Subcutaneous abdominal adipose tissue (tissue), 5 donors: ENCODE results near the gene ARPC3.
"Not testable (repeated sequence)": the region's sequence is repeated elsewhere in the genome, so short reads cannot be mapped to it uniquely, and the experiment has no call there.

ENCODE experiments used
- H3K27ac ChIP-seq: one replicate; pipeline ENCODE4 v1.7.0; 2013; ENCODE audit warnings: low read depth, mild to moderate bottlenecking, inconsistent platforms, low read length, moderate library complexity
- H3K27me3 ChIP-seq, 5 donors: one replicate each; pipeline ENCODE4 v1.7.0; 2013; ENCODE audit warnings: low read length in 5 of 5, inconsistent platforms in 1 of 5; ENCODE audit not compliant: control insufficient read depth in 5 of 5, insufficient read depth in 4 of 5
- H3K36me3 ChIP-seq, 5 donors: one replicate each; pipeline ENCODE4 v1.7.0; 2013; ENCODE audit warnings: low read length in 5 of 5; ENCODE audit not compliant: control insufficient read depth in 5 of 5, insufficient read depth in 5 of 5
- H3K4me1 ChIP-seq, 5 donors: one replicate each; pipeline ENCODE4 v1.7.0; 2013; ENCODE audit warnings: low read length in 5 of 5, mild to moderate bottlenecking in 3 of 5, moderate library complexity in 1 of 5; ENCODE audit not compliant: control insufficient read depth in 5 of 5, insufficient read depth in 5 of 5
- H3K4me3 ChIP-seq, 5 donors: one replicate each; pipeline ENCODE4 v1.7.0; 2013; ENCODE audit warnings: low read length in 5 of 5, low read depth in 1 of 5
- H3K9ac ChIP-seq, 5 donors: one replicate each; pipeline ENCODE4 v1.7.0; 2013; ENCODE audit warnings: low read length in 5 of 5, mild to moderate bottlenecking in 4 of 5, moderate library complexity in 3 of 5
- H3K9me3 ChIP-seq, 5 donors: one replicate each; pipeline ENCODE4 v1.7.0; 2013; ENCODE audit warnings: low read length in 5 of 5; ENCODE audit not compliant: control insufficient read depth in 5 of 5
- donor health status: healthy.
- donor health status: healthy.
- donor health status: healthy.
- donor health status: healthy.
- donor health status: healthy.

Gene ARPC3

GRCh38 chr12:110421159-110421661 is 28.9 kb downstream of the ARPC3 start:
- no peak overlapping the region for H3K4me3 ChIP-seq
- H3K9ac ChIP-seq = no peak overlapping the region
- H3K27ac ChIP-seq = no peak overlapping the region
- no peaks in the 10 kb centered on the region for H3K9me3 ChIP-seq
- peaks cover 0 to 3% (median 0%) of the 10 kb centered on the region in 5 donors for H3K27me3 ChIP-seq
- no peaks in the 10 kb centered on the region for H3K36me3 ChIP-seq
- no peaks in the 10 kb centered on the region for H3K4me1 ChIP-seq

- not testable (repeated sequence) for H3K9ac ChIP-seq, H3K4me3 ChIP-seq, H3K9me3 ChIP-seq, H3K27me3 ChIP-seq, H3K36me3 ChIP-seq, H3K4me1 ChIP-seq, H3K27ac ChIP-seq
Observed at GRCh38 chr12:110420644-110421043, 29.5 kb downstream of the ARPC3 start.

GRCh38 chr12:110417113-110417512 is 33.0 kb downstream of the ARPC3 start:
- not testable (repeated sequence) for H3K27ac ChIP-seq, H3K9me3 ChIP-seq, H3K27me3 ChIP-seq, H3K4me1 ChIP-seq, H3K9ac ChIP-seq, H3K36me3 ChIP-seq, H3K4me3 ChIP-seq

GRCh38 chr12:110410086-110410485 is 40.1 kb downstream of the ARPC3 start:
- H3K4me3 ChIP-seq, H3K9me3 ChIP-seq, H3K27ac ChIP-seq, H3K27me3 ChIP-seq, H3K4me1 ChIP-seq, H3K36me3 ChIP-seq, H3K9ac ChIP-seq: not testable (repeated sequence)

GRCh38 chr12:110405126-110405662 is 44.9 kb downstream of the ARPC3 start:
- not testable (repeated sequence) for H3K27me3 ChIP-seq

GRCh38 chr12:110403976-110404682 is 46.0 kb downstream of the ARPC3 start:
- peak overlapping the region; percentile 73 to 97 (median 90) for H3K4me3 ChIP-seq
- no peaks in the 10 kb centered on the region for H3K27me3 ChIP-seq
- H3K9me3 ChIP-seq = no peaks in the 10 kb centered on the region
- peak overlapping the region; percentile 86 to 98 (median 92) for H3K9ac ChIP-seq
- peaks cover 2 to 23% (median 20%) of the 10 kb centered on the region in 5 donors for H3K4me1 ChIP-seq
- H3K36me3 ChIP-seq = peaks cover 0 to 14% (median 12%) of the 10 kb centered on the region in 5 donors
- H3K27ac ChIP-seq = peak overlapping the region; percentile 96

More at GRCh38 chr12:110405126-110405662, 44.9 kb downstream of the ARPC3 start:
- H3K9me3 ChIP-seq, H3K27ac ChIP-seq, H3K4me3 ChIP-seq, H3K9ac ChIP-seq: not testable (repeated sequence)
- Histone ChIP-seq H3K36me3 (peaks cover 0 to 11% (median 10%) of the 10 kb centered on the region in 5 donors), H3K4me1 (peaks cover 2 to 23% (median 20%) of the 10 kb centered on the region in 5 donors)

GRCh38 chr12:110403146-110403975 is 46.8 kb downstream of the ARPC3 start, which contains the start of gene ANAPC7:
ANAPC7 (minus strand) TSS chr12:110403708; CDS start chr12:110403627, 81 bp downstream.
- H3K27me3 ChIP-seq = no peaks in the 10 kb centered on the region
- peaks cover 0 to 14% (median 12%) of the 10 kb centered on the region in 5 donors for H3K36me3 ChIP-seq
- no peaks in the 10 kb centered on the region for H3K9me3 ChIP-seq
- H3K4me1 ChIP-seq = peaks cover 2 to 23% (median 20%) of the 10 kb centered on the region in 5 donors
- peak within 1 kb of the TSS; percentile 96 for H3K27ac ChIP-seq
- H3K9ac ChIP-seq = peak within 1 kb of the TSS; percentile 86 to 98 (median 92)
- peak within 1 kb of the TSS; percentile 73 to 97 (median 90) for H3K4me3 ChIP-seq
